ENCODE data around the gene UBE3B. TPM values are rescaled to one million over a fixed set of nuclear protein-coding genes. Genes with fewer than 3 reads are reported as not detected.

Gene UBE3B
- total RNA-seq, 2 experiments from 2014 or later = 32.0 to 34.1 TPM

- Mint-ChIP-seq H3K27me3 (ENCODE audit: low read depth) (no peaks in the 10 kb centered on the region), H3K4me3 (peak overlapping the region; percentile 98), H3K9me3 (ENCODE audit: insufficient read depth) (no peaks in the 10 kb centered on the region), H3K4me1 (ENCODE audit: low read depth) (peaks cover 37% of the 10 kb centered on the region), H3K36me3 (ENCODE audit: low read depth) (no peaks in the 10 kb centered on the region), H3K27ac (peak overlapping the region; percentile 100)
- ATAC-seq (no peak), DNase-seq (no peak)
- ChIA-PET CTCF (interaction anchor here (1.2 to 2.5 kb wide), 3 partner anchors 43 to 328 kb away, joined by 3 to 9 read pairs (median 3); no protein-coding TSS in a partner anchor), POLR2A (interaction anchor here (0.6 to 1.7 kb wide), 5 partner anchors 11 to 422 kb away, joined by 3 to 8 read pairs (median 4); partner anchors contain the start of gene TCHP)
Measured at GRCh38 chr12:109477963-109478315, 505 bp downstream of the UBE3B start.

DNA sequence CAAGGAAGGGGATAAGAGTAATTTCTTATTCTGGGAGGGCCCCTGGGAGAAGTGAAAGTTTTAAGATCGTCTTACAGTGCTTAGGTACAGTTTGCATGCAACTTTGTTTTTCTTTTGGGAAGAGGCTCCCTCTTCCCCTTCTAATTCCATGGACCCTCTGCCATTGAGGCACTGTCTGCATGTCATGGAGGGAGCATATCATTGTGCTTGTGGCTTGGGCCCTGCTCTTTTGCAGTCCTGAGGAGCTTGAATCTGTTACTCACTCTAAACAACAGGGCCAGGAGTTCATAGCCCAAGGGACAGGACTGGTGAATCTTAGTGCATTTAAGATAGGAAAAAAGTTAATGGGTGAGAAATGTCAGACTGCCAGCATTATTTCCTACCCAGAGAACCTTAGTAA, 2.3 kb downstream of the UBE3B start:
- H3K9me3 Mint-ChIP-seq (ENCODE audit: insufficient read depth) = no peaks in the 10 kb centered on the region
- H3K36me3 Mint-ChIP-seq (ENCODE audit: low read depth) = peaks cover 5% of the 10 kb centered on the region
- ATAC-seq = no peak
- POLR2A ChIA-PET = no interaction called here
- no peak overlapping the region for H3K4me3 Mint-ChIP-seq
- H3K27ac Mint-ChIP-seq = no peak overlapping the region
- peaks cover 32% of the 10 kb centered on the region for H3K4me1 Mint-ChIP-seq (ENCODE audit: low read depth)
- CTCF ChIA-PET = interaction anchor here (2.5 kb wide), 1 partner anchor 47 kb away, joined by 9 read pairs; no protein-coding TSS in a partner anchor
- DNase-seq = no peak
- no peaks in the 10 kb centered on the region for H3K27me3 Mint-ChIP-seq (ENCODE audit: low read depth)

DNA sequence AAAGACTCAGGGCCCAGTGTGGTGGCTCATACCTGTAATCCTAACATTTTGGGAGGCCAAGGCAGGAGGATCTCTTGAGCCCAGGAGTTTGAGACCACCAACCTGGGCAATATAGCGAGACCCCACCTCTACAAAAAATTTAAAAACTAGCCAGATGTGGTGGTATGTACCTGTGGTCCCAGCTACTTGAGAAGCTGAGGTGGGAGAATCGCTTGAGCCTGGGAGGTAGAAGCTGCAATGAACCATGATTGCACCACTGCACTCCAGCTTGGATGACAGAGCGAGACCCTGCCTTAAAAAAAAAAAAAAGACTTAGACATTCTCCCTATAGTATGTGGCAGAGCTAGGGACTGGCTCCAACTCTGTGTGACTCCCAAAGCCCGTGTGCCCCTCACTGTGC, 2.9 kb downstream of the UBE3B start:
- no peaks in the 10 kb centered on the region for H3K27me3 Mint-ChIP-seq (ENCODE audit: low read depth)
- peaks cover 10% of the 10 kb centered on the region for H3K36me3 Mint-ChIP-seq (ENCODE audit: low read depth)
- no peak overlapping the region for H3K4me3 Mint-ChIP-seq

DNA sequence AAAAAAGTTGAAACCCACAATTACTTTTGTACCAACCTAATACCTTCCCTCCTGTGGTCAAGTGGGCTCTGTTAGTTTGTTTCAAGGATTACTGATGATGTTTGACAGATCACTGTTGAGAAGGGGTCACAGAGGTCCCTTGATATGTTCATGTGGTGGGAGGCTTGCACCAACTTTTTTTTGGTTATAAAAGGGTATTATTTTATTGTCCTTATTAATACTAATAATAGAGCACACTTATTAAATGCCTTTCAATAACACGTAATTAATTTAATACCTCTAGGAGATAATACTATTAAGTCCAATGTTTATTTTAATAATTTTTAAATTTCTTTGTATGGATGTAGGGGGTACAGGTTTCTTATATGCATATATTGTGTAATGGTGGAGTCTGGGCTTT, 4.4 kb downstream of the UBE3B start:
- ChIA-PET CTCF (interaction anchor here (1.0 kb wide), 1 partner anchor 54 kb away, joined by 3 read pairs; no protein-coding TSS in a partner anchor), POLR2A (no interaction called here)
- no peaks in the 10 kb centered on the region for H3K9me3 Mint-ChIP-seq (ENCODE audit: insufficient read depth)
- no peak overlapping the region for H3K4me3 Mint-ChIP-seq
- H3K27ac Mint-ChIP-seq = no peak overlapping the region
- H3K4me1 Mint-ChIP-seq (ENCODE audit: low read depth) = peaks cover 13% of the 10 kb centered on the region
- ATAC-seq (no peak), DNase-seq (no peak)
- H3K27me3 Mint-ChIP-seq (ENCODE audit: low read depth) = no peaks in the 10 kb centered on the region
- H3K36me3 Mint-ChIP-seq (ENCODE audit: low read depth) = peaks cover 21% of the 10 kb centered on the region

More for the DNA sequence above, 2.9 kb downstream of the UBE3B start:
- ChIA-PET POLR2A (no interaction called here), CTCF (interaction anchor here (2.5 kb wide), 1 partner anchor 47 kb away, joined by 9 read pairs; no protein-coding TSS in a partner anchor)
- Mint-ChIP-seq H3K4me1 (ENCODE audit: low read depth) (peaks cover 28% of the 10 kb centered on the region), H3K27ac (no peak overlapping the region), H3K9me3 (ENCODE audit: insufficient read depth) (no peaks in the 10 kb centered on the region)
- DNase-seq (no peak), ATAC-seq (no peak)

GRCh38 chr12:109482491-109482890, 5.1 kb downstream of the UBE3B start:
- H3K27me3 Mint-ChIP-seq (ENCODE audit: low read depth) = no peaks in the 10 kb centered on the region
- ChIA-PET CTCF (interaction anchor here (1.4 kb wide), 1 partner anchor 89 kb away, joined by 4 read pairs; no protein-coding TSS in a partner anchor), POLR2A (no interaction called here)
- no peak for ATAC-seq
- DNase-seq = no peak
- H3K9me3 Mint-ChIP-seq (ENCODE audit: insufficient read depth) = no peaks in the 10 kb centered on the region
- peaks cover 26% of the 10 kb centered on the region for H3K36me3 Mint-ChIP-seq (ENCODE audit: low read depth)
- H3K4me3 Mint-ChIP-seq = no peak overlapping the region
- H3K4me1 Mint-ChIP-seq (ENCODE audit: low read depth) = peaks cover 9% of the 10 kb centered on the region
- no peak overlapping the region for H3K27ac Mint-ChIP-seq

GRCh38 chr12:109482894-109483293, 5.5 kb downstream of the UBE3B start:
- H3K27ac Mint-ChIP-seq = no peak overlapping the region
- H3K27me3 Mint-ChIP-seq (ENCODE audit: low read depth) = no peaks in the 10 kb centered on the region
- no peak for ATAC-seq
- no peak for DNase-seq
- no peaks in the 10 kb centered on the region for H3K9me3 Mint-ChIP-seq (ENCODE audit: insufficient read depth)
- no peak overlapping the region for H3K4me3 Mint-ChIP-seq
- peaks cover 28% of the 10 kb centered on the region for H3K36me3 Mint-ChIP-seq (ENCODE audit: low read depth)
- CTCF ChIA-PET = interaction anchor here (1.4 kb wide), 1 partner anchor 89 kb away, joined by 4 read pairs; no protein-coding TSS in a partner anchor
- peaks cover 9% of the 10 kb centered on the region for H3K4me1 Mint-ChIP-seq (ENCODE audit: low read depth)
- POLR2A ChIA-PET = no interaction called here

DNA sequence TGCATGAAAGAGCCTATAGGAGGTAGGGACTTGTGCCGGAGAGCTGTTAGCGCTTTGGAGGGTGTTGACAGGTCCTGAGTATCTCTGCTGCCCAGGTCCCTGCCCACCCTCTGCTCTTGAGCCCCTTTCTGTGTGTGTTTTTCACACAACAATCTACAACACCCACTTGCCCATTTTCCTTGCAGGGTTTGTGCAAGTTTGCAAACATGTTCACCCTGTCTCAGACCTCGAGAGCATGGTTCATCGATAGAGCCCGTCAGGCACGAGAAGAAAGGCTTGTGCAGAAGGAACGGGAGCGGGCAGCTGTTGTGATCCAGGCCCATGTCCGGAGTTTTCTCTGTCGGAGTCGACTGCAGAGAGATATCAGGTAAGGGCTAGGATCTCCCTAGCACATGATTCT, 5.9 kb downstream of the UBE3B start:
- no peak for DNase-seq
- CTCF ChIA-PET = interaction anchor here (1.4 kb wide), 1 partner anchor 90 kb away, joined by 4 read pairs; no protein-coding TSS in a partner anchor
- no peak for ATAC-seq
- H3K36me3 Mint-ChIP-seq (ENCODE audit: low read depth) = peaks cover 29% of the 10 kb centered on the region
- no peaks in the 10 kb centered on the region for H3K27me3 Mint-ChIP-seq (ENCODE audit: low read depth)
- peaks cover 9% of the 10 kb centered on the region for H3K4me1 Mint-ChIP-seq (ENCODE audit: low read depth)
- no peak overlapping the region for H3K4me3 Mint-ChIP-seq
- H3K9me3 Mint-ChIP-seq (ENCODE audit: insufficient read depth) = no peaks in the 10 kb centered on the region
- H3K27ac Mint-ChIP-seq = no peak overlapping the region
- POLR2A ChIA-PET = no interaction called here

- H3K4me1 Mint-ChIP-seq (ENCODE audit: low read depth) = no peaks in the 10 kb centered on the region
- no peaks in the 10 kb centered on the region for H3K27me3 Mint-ChIP-seq (ENCODE audit: low read depth)
- CTCF ChIA-PET = no interaction called here
- no peak overlapping the region for H3K4me3 Mint-ChIP-seq
- ATAC-seq (no peak), DNase-seq (no peak)
- POLR2A ChIA-PET = no interaction called here
- H3K27ac Mint-ChIP-seq = no peak overlapping the region
- H3K9me3 Mint-ChIP-seq (ENCODE audit: insufficient read depth) = no peaks in the 10 kb centered on the region
- peaks cover 38% of the 10 kb centered on the region for H3K36me3 Mint-ChIP-seq (ENCODE audit: low read depth)
Measured at GRCh38 chr12:109485201-109485600, 7.8 kb downstream of the UBE3B start.

- Mint-ChIP-seq H3K4me3 (no peak overlapping the region), H3K36me3 (ENCODE audit: low read depth) (peaks cover 48% of the 10 kb centered on the region), H3K4me1 (ENCODE audit: low read depth) (no peaks in the 10 kb centered on the region), H3K27me3 (ENCODE audit: low read depth) (no peaks in the 10 kb centered on the region), H3K9me3 (ENCODE audit: insufficient read depth) (no peaks in the 10 kb centered on the region), H3K27ac (no peak overlapping the region)
- CTCF ChIA-PET = interaction anchor here (1.0 kb wide), 1 partner anchor 366 kb away, joined by 3 read pairs; no protein-coding TSS in a partner anchor
- POLR2A ChIA-PET = no interaction called here
- ATAC-seq = no peak
- no peak for DNase-seq
Measured at GRCh38 chr12:109487181-109488050, 10.0 kb downstream of the UBE3B start.

GRCh38 chr12:109488051-109488665, 10.7 kb downstream of the UBE3B start:
- POLR2A ChIA-PET = no interaction called here
- DNase-seq (no peak), ATAC-seq (no peak)
- Mint-ChIP-seq H3K9me3 (ENCODE audit: insufficient read depth) (no peaks in the 10 kb centered on the region), H3K27me3 (ENCODE audit: low read depth) (no peaks in the 10 kb centered on the region), H3K4me3 (no peak overlapping the region), H3K36me3 (ENCODE audit: low read depth) (peaks cover 49% of the 10 kb centered on the region), H3K4me1 (ENCODE audit: low read depth) (no peaks in the 10 kb centered on the region), H3K27ac (no peak overlapping the region)
- CTCF ChIA-PET = no interaction called here

DNA sequence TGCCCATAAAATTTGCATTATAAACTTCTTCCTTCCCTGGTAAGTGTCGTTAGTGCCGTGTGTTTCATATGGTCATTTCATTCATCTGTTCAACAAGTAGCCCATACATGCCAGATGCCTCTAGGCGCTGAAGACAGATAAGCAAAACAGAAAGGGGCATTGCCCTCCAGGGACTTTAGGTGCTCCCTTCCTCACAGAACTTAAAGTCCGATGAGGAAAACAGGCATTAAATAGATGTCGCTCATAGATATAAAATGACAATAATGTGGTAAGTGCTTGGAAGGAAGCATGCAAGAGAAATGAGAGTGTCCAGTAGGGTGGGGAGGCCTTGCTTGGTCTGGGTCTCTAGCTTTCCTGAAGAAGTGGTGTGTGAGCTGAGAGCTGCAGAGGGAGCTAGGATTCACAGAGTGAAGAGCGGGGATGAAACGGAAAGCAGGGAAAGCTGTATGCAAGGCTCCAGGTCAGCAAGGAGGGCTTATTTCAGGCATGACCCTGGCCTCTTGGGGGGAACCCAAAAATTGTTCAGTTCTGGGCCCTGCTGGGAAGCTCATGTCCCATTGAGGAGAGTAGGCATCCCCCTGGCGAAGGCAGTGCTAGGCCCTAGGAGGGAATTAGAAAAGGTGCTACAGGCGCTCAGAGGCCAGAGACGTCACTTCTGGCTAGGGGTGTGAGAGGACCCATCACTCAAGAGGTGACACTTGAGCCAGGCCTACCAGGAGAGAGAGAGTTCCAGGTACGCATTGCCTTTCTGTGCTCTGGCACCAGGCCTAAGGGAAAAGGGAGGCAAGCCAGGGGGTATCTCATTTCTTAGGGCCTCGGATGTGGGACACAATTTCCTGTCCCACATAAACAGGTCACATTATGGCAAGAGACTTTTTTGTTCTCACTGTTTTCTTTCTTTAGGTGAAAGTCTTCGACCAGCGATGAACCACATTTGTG, 11.9 kb downstream of the UBE3B start:
- ChIA-PET POLR2A (interaction anchor here (1.8 kb wide), 1 partner anchor 12 kb away, joined by 8 read pairs; the partner anchor contains the start of genes KCTD10 and UBE3B), CTCF (interaction anchor here (0.9 kb wide), 1 partner anchor 28 kb away, joined by 3 read pairs; no protein-coding TSS in a partner anchor)
- ATAC-seq = no peak
- no peak for DNase-seq
- Mint-ChIP-seq H3K36me3 (ENCODE audit: low read depth) (peaks cover 47% of the 10 kb centered on the region), H3K4me3 (no peak overlapping the region), H3K27ac (no peak overlapping the region), H3K4me1 (ENCODE audit: low read depth) (no peaks in the 10 kb centered on the region), H3K9me3 (ENCODE audit: insufficient read depth) (no peaks in the 10 kb centered on the region), H3K27me3 (ENCODE audit: low read depth) (no peaks in the 10 kb centered on the region)
